Right forelimb (tissue), 1 donor: ENCODE data around the gene CHCHD5.
"Not testable (repeated sequence)": the region's sequence is repeated elsewhere in the genome, so short reads cannot be mapped to it uniquely, and the experiment has no call there.

Experiments
- DNase-seq: peaks from one replicate; pipeline ENCODE4 v3.0.0-alpha.2; 2018

CHCHD5 gene

DNA sequence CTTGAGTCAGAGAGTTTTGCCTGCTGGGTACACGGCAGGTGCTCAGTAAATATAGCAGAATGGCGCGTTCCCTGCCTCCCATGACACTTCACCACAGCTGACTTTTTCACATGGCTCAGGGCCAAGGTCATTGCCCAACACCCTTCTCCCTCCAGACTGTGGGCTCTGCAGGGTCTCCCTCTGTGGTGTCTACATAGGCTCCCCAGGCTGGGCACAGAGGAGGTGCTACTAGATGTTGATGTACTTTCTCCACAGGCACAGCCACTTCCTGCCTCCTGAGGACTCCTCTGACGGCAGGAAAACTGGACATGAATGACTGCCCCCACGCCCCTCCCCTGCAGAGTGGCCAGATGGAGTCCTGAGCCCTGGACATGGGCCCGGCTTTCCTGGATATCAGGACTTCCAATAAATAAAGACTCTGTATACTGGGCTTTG is 4.2 kb downstream of the CHCHD5 start:
- DNase-seq = no peak

- DNase-seq = no peak
Observed at GRCh38 chr2:112591413-112591812, 7.0 kb downstream of the CHCHD5 start.

GRCh38 chr2:112593736-112594135 is 9.3 kb downstream of the CHCHD5 start:
- no peak for DNase-seq

GRCh38 chr2:112597537-112598322 is 13.3 kb downstream of the CHCHD5 start:
- DNase-seq = no peak

DNA sequence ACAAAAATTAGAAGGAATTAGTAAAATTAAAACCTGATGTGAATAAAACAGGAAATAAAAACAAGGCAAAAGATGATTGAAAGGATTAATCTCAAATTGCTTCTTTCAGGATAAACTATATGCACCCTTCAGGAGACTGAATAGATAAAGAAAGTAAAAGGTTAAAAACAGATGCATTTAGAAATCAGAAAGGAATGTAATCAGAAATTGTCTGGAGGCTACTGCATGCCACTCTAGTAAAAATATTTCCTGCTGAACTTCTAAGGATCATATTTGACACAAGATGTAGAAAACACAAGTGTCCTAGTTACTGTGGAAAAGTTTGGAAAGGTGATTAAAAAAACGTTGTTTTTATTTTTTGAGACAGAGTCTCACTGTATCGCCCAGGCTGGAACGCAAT is 16.2 kb downstream of the CHCHD5 start:
- no peak for DNase-seq

GRCh38 chr2:112601754-112602153 is 17.3 kb downstream of the CHCHD5 start:
- DNase-seq = no peak

DNA sequence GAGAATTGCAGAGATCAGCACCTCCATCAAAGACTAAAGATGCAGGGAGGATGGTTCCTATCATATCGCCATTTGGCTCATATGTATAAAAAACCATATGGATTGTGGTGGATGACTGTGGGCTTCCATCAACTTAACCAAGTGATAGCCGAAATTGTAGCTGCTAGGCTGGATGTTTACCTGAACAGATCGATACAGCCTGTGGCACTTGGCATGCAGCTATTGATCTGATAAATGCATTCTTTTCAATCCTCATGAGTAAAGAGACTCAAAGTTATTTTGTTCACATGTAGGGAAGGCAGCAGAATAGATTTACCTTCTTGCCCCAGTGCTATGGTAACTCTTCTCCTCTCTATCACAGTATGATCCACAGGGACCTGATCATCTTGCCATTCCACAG is 18.5 kb downstream of the CHCHD5 start:
- DNase-seq = no peak

DNA sequence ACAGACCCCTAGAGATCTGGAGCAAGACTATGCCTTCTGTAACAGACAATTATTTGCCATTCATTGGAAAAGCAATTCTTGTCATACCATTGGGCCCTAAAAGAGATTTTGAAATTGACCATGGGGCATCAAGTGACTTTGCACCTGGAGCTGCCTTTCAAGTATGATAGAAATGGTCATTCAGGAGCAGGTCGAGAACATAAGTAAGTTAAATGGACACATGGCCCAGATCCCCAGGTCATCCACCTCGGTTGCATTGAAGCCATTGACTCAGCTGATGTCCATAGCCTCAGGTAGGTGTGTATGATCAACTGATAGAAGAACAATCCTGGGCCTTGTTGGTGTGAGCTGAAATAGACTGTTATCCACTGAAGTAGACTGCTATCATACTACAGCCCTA is 19.3 kb downstream of the CHCHD5 start:
- no peak for DNase-seq

DNA sequence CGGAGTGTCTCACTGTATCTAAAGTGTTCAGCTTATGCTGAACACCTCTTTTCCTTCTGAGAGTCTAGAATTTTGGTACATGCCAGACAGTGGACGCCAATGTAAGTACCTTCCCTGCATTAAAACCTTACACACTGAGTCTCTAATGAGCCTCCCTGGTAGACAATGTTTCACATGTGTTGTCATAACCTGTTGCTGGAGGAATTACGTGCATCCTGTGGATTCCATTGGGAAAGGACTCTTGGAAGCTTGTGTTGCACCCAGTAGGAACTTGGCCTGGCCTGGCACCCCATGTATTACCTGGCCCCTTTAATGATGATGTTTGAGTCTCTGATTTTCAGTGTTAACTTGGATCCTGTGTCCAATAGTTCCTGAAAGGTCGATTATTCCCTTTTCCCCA is 20.5 kb downstream of the CHCHD5 start:
- DNase-seq = no peak

DNA sequence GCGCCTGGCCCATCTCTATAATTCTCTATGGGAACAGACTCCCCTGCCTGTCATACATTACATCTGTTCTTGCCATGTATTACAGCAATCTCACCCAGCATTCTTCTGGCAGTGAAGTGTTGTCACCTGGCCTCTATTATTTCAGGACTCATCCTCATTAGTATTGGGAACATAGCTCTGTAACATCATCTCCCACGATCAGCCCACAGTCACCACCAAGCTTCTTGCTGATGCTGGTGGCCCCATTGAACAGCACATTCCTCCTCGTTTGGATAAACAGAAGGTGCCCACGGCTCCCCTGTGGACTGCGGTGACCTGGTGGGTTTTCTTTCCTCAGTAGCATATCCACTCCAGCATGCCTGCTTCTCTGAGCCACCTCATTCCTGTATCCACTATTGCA is 21.5 kb downstream of the CHCHD5 start:
- DNase-seq = no peak

DNA sequence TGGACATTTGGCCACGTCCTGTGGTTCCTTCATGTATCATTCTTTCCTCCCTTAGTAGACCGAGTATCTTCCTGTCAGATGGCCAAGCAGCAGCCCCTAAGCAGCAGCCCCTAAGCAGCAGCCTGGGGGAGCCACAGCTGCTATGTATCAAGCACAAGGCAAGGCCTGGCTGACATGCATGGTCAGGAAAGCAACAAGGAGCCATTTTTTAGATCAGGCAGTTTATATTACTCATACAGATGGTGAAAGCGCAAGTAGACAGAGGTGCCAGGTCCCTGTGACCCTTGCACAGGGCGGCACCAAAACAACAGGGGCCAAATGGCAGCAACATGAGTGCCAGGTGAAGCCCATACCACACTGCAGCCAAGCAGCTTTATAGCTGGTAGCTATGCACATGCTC is 22.1 kb downstream of the CHCHD5 start:
- DNase-seq = no peak

DNA sequence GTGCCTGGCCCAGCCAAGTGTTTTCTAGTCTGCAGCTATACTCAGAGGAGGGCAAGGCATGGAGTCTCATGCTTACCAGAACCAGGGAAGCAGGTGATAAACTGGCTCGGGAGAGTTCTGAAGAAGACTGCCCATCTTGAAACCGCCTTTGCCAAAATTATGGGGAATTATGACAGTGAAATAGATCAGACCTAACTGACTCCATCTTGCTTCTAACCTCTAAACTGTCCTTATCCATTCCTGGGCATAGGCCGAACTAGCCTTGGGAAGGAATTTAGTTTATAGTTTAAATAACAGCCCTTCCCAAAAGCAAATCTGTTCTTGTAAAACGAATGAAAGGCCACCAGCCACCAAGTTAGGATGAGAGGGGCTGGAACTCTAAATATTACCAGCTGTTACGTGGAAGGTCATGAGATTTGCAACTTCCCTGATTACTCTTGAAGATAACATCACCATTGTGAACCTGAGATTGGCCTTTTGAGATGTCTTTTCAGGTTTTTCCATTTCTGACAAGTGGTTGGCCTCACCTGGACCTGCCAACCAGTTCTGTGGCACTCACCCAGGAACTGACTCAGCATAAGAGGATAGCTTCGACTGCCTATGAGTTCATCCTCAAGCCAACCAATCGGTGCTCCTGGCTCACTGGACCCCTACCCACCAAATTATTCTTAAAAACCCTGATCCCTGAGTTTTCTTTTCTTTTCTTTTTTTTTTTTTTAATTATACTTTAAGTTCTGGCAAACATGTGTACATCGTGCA is 23.4 kb downstream of the CHCHD5 start:
- DNase-seq = no peak

DNA sequence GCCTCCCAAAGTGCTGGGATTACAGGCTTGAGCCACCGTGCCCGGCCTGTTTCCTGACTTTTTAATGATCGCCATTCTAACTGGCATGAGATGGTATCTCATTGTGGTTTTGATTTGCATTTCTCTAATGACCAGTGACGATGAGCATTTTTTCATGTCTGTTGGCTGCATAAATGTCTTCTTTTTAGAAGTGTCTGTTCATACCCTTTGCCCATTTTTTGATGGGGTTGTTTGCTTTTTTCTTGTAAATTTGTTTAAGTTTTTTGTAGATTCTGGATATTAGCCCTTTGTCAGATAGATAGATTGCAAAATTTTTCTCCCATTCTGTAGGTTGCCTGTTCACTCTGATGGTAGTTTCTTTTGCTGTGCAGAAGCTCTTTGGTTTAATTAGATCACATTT is 24.9 kb downstream of the CHCHD5 start:
- DNase-seq = not testable (repeated sequence)

DNA sequence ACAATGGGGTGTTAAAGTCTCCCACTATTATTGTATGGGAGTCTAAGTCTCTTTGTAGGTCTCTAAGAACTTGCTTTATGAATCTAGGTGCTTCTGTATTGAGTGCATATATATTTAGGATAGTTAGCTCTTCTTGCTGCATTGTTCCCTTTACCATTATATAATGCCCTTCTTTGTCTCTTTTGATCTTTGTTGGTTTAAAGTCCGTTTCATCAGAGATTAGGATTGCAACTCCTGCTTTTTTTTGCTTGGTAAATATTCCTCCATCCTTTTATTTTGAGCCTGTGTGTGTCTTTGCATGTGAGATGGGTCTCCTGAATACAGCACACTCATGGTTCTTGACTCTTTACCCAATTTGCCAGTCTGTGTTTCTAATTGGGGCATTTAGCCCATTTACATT is 27.9 kb downstream of the CHCHD5 start:
- DNase-seq = not testable (repeated sequence)

- no peak for DNase-seq
Observed at GRCh38 chr2:112614201-112614840, 29.9 kb downstream of the CHCHD5 start.

- DNase-seq = no peak
Observed at GRCh38 chr2:112615051-112615450, 30.6 kb downstream of the CHCHD5 start.

DNA sequence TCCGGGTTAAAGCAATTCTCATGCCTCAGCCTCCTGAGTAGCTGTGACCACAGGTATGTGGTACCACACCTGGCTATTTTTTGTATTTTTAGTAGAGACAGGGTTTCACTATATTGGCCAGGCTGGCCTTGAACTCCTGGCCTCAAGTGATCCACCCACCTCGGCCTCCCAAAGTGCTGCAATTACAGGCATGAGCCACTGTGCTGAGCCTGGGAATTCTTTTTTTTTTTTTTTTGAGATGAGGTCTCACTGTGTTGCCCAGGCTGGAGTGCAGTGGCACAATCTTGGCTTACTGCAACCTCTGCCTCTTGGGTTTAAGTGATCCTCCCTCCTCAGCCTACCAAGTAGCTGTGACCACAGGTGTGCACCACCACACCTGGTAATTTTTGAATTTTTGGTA is 31.4 kb downstream of the CHCHD5 start:
- DNase-seq = not testable (repeated sequence)

DNA sequence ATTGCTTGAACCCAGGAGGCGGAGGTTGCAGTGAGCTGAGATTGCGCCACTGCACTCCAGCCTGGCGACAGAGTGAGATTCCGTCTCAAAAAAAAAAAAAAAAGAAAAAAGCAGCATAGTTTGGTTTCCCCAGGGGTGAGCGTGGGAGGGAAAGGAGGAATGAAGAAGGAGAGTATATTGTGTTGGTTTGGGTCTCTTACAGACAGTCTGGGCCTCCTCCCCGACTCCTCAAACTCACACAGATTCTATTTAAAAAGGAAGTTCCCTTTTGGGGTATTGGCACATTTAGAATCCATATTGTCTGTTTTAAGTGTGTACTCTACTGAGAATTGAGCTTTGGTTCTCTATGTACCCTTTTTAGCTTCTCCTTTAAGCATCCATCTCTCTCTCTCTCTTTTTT is 34.0 kb downstream of the CHCHD5 start:
- no peak for DNase-seq

DNA sequence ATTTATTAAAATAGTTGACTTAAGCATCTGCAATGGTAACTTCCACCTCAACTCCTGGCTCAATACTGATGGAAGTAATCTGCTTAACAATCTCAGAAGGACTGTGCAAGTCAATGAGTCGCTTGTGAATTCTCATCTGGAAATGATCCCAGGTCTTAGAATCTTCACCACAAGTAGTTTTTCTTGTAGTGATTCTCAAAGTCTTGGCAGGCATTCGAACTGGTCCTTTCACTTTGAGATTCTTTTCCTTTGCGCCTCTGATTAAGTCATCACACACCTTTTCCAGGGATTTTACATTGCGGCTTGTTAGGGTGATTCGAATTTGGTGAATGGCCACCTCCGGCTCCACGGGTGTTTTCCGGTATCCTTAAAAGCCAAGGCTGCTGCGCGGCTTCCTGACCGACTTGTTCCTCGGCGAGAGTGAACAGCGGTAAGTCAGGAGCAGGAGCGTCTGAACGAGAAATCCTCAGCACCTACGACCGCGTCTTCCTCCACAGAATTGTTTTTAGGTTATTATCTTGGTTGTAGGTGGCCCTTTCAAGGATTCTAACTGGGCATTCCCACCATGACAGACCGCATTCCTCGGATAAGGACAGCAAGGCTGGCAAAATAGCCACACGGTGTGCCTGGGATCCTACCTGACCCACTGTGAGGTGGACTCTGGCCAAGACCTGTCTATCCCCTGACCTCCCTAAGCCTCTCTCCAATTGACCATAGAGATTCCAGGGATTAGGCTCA is 37.5 kb downstream of the CHCHD5 start:
- peak; percentile 19 for DNase-seq

- DNase-seq = no peak
Observed at GRCh38 chr2:112622528-112622849, 38.1 kb downstream of the CHCHD5 start.

- peak; percentile 25 for DNase-seq
Observed at GRCh38 chr2:112623913-112624777, 39.7 kb downstream of the CHCHD5 start.

GRCh38 chr2:112625474-112626114 is 41.2 kb downstream of the CHCHD5 start:
- peak; percentile 34 for DNase-seq
